Activated T-cell treated with anti-CD3 and anti-CD28 coated beads for 24 hours (primary cell): ENCODE results near the gene NEK7.
"Not testable (repeated sequence)": the region's sequence is repeated elsewhere in the genome, so short reads cannot be mapped to it uniquely, and the experiment has no call there.

Experiments
- DNase-seq: peaks from one replicate; pipeline ENCODE4 v3.0.0-alpha.2; 2020; ENCODE audit warnings: low read depth

Gene NEK7

DNA sequence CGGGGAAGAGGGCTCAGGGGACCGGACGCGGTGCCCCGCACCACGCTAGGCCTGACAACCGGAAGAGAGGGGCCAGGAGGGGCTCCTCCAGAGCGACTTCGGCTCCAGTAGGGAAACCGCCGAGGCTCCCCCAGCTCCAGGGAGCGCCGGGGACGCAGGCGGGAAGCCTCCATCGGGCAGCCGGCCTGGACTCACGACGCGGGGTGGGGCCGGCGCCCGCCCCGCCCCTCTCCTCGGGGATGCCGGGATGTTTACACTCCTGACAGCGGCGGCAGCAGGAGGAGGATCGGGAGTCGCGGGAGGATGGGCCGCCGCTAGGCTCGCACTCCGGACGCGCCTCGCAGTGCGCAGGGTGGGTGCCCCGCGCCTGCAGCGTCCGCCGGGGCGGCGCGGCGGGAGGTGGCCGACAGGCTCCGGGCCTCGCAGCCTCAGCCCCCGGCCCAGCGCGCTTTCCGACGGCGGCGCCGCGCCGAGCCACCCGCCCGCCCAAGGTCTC is at the start of gene NEK7:
Gene NEK7, plus strand, starts transcription at position 254 of the 496 bp plus-strand sequence. CDS start 75,583 bp downstream, outside the sequence.
- peak; percentile 58 for DNase-seq

DNA sequence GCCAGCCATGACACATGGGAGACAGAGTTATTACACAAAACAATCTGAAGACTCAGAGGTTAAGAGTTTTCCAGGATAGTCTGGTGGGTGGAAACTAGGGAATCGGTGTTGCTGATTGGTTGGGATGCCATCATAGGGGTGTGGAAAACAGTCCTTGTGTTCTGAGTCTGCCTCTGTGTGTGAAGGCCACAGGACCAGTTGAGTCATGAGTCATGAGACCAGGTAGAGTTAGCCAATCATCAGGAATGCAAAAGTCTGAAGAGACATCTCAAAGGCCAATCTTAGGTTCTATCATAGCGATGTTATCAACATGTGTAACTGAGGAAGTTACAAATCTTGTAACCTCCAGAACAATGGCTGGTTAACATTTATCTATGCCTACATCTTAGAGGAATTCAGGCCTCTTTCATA is 49.7 kb upstream of the NEK7 start:
- no peak for DNase-seq

DNA sequence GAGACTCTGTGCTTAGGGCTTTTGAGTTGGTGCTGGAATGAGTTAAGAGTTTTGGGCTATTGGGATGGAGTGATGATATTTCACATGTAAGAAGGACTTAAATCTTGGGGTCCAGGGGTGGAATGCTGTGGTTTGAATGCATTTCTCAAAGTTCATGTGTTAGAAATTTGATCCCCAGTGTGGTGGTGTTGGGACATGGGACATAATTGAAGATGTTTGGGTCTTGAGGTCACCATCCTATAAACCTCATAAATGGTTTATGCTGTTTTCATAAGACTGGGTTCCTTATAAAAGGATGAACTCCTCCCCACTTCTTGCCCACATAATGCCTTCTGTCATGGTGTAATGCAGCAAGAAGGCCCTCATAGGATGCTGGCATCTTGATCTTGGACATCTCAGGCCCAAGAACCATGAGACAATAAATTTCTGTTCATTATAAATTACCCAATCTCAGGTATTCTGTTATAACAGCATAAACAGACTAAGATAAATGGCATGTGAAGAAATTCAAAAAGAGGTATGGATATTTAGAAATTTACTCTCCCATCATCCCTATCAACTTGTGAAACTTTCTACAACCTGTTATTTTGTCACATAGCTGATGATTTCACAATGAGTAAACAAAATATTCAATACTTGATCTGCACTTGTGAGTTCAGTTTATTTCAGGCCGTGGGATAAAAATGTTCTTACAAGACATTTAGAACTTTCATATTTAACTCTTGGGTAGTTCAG is 48.0 kb upstream of the NEK7 start:
- no peak for DNase-seq

DNA sequence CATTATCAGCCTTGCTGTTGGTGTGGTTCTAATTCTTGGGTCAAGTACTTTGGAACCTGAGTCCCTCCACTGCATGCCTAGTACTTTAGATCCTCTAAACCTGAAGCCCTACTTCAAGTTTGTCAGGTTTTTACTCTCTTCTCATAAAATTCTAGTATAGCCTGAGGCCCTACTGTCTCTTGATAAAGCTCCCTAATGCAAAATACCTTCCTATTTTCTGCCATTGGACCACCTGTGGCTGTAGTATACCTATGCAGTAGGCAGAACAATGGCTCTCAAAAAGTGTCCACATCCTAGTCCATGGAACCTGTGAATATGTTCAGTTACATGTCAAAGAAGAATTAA is 47.5 kb upstream of the NEK7 start:
- DNase-seq = no peak

DNA sequence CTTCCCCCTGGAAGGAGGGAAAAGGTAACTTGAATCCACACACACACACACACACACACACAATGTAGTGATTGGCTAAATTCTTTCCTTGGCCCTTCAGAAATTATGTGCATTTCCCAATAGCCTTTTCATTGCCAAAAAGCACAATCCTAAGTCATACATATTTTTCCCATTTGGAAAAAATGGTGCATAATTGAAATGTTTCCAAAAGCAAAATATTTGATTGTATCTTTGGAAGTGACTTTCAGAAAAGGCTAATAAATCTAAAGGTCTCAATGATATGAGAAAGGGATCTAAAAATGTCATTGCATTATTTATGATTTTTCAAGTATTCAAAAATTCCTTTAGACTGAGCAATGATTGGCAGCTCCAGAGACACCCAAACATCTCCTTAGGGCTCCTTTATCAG is 43.5 kb upstream of the NEK7 start:
- no peak for DNase-seq

DNA sequence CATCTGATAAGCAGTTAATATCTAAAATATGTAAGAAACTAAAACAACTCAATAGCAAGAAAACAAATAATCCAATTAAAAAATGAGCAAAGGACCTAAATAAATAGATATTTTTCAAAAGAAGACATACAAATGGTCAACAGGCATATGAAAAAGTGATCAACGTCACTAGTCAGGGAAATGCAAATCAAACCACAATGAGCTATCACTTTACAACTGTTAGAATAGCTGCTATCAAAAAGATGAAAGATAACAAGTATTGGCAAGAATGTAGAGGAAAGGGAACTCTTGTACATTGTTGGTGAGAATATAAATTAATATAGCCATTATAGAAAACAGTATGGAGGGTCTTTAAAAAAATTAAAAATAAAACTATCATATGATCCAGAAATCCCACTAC is 40.7 kb upstream of the NEK7 start:
- no peak for DNase-seq

DNA sequence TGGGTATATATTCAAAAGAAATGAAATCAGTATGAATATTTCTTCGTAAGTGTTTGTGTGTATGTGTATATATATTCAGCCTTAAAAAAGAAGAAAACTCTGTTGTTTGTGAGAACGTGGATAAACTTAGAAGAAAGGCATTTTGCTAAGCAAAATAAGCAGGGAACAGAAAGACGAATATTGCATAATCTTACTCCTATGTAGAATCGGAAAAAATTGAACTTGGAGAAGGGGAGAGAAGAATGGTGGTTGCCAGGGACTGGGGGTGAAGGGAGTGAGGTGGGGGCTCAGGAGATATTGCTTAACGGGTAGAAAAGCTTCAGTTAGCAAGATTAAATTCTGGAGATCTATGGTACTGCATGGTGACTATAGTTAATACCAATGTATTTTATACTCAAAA is 40.3 kb upstream of the NEK7 start:
- DNase-seq = no peak

DNA sequence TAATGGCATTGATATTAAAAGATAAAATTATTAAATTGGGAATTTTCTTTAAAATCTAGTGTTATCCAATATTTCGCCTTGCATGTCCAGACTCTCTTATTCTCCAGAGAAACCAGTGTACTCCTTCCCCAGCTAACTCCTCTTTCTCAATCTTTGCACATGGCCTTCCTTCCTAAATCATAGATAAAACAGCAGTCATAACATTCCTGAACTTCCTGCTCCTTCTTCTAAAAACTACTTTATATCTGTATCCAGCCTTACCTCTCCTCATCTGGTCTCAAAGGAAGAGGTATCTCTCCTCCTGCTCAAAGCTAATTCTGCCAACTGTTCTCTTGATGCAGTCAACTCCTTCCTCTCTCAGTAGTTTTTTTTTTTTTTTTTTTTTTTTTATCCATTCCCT is 39.5 kb upstream of the NEK7 start:
- DNase-seq = no peak

DNA sequence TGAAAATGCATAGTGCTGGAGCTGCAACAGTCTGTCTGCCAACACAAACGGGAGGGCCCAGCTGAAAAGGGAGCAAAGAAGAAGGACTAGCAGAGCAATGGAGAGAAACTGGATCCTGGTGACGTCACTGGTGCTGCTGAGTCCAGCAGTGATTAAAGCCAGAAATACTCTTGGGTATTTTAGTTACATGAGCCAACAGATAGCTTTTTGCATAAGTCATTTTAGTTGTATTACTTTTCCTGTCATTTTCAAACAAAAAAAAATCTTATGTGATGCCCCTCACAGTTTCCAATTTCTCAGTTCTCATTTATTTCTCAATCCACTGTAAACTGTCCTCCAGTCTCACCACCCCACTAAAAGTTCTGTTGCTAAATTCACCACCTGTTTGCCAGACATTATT is 38.7 kb upstream of the NEK7 start:
- DNase-seq = no peak

DNA sequence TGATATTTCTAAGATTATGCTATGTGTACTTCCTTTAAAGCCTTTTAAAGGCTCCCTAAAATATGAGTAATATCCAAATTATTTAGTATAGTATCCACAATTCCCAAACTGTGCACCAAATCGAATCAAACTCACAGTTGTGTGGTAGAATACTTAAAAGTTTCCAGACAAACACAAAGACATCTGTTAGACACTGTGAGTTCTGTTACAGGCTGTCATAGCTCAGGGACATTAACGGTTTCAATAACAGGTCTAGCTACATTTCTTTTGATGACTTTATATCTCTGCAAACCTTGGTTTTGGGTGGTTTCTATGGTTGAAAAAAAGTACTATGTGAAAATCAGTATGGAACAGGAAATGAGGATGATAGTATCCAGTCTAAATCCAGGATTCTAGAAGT is 36.9 kb upstream of the NEK7 start:
- DNase-seq = no peak

DNA sequence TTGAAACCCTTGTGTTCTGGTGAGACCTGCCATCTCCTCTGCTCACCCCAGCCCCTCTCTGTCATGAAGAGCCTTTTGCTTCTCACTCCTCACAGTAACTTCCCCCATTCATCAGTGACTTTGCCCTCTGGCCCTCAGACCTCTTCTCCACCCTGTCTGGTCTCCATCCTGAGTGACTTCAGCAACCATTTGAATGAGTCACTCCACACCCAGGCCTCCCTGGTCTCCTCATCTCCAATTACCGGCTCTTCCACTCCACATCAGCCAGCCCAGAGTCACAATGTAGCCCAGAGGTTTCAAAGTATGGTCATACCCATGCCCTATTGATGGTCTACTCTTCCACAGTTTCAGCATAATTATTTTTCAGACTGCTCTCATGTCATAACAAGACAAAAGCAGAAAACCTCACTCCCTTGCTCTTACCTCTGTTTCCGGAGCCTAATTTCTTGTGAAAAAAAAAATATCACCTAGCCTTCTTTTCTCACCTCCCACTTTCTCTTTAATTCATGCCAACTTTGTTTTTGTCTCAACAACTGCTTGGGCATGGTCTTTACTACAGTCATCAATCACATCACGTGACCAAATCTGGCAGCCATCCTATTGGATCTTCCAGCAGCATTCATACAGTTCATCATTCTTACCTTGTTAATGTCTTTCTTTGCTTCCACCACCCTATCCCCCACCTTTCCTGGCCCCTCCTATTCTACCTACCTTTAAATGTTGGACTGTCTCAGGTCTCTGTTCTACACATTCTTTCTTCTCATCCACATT is 35.6 kb upstream of the NEK7 start:
- no peak for DNase-seq

DNA sequence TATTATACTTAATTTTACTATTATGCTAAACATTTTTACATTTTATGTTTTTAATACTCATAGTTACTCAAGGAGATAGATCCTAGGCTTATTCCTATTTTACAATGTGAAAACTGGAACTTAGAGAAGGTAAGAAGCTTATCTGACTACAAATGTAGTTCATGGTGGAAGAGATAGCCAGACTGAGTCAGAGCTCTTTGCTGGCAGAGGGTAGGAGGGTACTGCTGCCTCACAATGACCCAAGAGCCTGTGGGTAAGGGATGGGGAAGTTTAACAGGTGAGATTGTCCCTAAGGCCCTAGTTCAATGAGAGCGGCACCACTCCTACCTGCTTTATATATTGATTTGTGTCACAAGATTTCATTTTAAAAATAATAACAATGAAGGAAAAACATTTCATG is 34.1 kb upstream of the NEK7 start:
- no peak for DNase-seq

DNA sequence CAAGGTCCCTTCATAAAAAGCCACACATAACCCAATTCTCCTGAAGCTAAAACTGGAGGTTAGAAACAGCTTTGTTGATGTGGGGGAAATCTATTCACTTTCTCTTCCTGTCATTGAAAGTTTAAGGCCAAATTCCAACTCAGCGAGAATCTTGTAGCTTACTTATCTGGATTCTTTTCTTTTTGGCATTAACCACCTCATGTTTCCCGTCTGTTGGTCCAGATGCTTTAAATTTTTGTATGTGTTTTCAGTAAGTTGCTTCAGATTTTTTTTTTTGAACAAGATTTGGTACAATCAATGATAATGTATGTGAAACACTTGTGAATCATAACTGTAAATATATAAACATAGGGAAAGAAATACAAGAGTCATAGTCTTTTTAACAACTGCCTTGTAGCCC is 33.7 kb upstream of the NEK7 start:
- no peak for DNase-seq

DNA sequence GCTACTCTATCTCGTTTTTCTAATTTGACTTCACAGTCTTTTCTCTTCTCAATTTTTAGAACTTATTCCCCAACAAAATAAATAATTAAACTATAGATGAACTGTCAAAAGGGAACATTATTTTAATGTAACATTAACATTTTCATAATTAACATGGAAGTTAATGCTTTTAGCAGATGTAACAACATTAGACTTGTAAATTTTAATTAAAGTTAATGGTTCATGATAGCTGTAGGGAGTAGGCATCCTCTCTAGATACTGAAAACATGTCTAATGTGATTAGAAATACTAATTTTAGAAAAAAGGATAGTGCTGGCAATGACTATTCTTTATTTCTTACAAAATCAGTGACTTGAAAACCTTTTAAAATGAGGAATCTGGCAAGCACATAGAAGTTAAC is 32.1 kb upstream of the NEK7 start:
- DNase-seq = no peak

DNA sequence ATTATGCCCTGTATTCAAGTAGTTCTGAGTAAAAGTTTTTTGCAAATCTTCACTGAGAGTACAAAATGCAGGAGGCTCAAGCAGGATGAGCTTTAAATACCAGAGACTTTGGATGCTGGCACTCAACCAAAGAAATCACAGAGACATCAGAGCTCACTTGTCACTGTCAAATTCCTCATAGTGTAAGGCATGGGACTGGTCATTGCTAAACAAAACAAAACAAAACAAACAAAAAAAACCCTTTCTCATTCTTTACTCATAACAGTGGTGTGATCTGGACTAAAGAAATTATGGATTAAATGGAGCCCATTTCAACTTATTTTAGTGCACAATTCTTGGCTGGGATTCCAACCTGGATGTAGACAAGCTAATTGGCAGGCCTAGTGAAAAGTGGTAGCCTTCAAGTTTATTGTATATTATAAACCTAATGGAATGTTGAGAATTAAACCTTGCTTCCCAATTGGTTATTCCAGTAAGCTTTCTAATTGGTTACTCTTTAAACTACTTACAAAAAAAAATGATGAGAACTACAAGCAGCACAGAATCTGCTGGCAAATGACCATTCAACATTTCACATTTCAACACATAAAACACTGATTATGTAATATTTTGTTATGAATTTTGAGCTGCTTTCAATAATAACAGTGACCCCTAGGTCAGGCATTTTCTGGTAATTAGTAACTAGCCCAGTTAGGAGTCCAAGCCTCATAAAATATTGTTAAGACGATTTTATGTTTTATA is 30.6 kb upstream of the NEK7 start:
- no peak for DNase-seq

DNA sequence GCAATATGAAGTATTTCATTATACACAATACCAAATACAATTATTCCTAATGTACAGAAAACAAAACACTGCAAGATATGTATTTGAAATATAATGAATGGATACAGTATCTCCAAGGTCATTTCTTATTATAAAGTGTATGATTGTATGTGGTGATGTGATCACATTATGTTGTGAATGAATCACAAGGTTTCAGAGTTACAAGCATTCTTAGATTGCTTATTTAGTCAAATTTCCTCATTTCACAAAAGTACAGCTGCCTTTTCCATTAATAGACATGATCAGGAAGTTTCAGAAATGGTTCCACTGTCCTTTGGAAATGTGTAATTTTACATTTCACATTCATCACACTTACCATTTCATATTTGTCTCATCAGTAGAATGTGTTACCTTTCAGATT is 28.3 kb upstream of the NEK7 start:
- no peak for DNase-seq

DNA sequence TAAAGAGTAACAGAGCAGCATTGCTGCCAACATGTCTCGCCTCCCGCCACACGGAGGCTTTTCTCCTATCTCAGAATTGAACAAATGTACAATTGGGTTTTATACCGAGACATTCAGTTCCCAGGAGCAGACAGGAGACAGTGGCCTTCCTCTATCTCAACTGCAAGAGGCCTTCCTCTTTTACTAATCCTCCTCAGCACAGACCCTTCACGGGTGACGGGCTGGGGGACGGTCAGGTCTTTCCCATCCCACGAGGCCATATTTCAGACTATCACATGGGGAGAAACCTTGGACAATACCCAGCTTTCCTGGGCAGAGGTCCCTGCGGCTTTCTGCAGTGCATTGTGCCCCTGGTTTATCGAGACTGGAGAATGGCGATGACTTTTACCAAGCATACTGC is 26.7 kb upstream of the NEK7 start:
- not testable (repeated sequence) for DNase-seq

DNA sequence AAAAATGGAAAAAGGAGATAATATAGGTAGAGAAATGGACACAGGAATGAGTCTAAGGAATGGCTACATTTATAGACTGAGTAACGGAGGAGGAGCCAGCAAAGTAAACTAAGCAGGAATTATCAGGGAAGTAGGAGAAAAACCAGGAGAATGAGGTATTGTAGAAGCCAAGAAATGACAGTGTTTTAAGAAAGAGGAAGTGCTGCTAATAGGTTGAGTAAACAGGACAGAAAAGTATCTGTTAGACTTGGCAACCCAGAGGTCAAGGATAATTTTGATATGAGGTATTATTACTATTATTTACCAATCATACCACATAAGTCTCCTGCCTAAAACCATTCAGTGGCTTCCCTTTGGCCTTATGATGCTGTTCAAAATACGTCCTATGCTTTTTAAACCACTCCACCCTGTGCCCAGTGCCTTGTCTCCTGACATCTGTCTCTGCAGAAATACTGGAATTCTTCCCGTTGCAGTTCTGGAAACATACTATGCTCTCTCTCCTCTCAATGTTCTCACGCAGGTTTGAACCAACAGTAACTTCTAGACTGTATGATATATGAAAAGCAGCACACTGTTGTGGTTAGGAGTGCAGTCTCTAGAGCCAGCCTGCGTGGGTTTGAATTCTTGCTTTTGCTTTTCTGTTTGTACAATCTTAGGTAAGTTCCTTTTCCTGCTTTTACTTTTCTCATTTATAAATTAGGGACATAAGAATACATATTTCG is 24.6 kb upstream of the NEK7 start:
- no peak for DNase-seq

DNA sequence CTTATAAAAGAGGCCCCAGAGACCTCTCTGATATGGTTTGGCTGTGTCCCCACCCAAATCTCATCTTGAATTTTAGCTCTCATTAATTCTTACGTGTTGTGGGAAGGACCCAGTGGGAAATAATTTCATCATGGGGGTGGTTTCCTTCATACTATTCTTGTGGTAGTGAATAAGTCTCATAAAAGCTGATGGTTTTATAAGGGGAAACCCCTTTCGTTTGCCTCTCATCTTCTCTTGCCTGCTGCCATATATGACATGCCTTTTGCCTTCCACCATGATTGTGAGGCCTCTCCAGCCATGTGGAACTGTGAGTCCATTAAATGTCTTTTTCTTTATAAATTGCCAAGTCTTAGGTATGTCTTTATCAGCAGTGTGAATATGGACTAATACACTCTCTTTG is 22.5 kb upstream of the NEK7 start:
- DNase-seq = no peak

DNA sequence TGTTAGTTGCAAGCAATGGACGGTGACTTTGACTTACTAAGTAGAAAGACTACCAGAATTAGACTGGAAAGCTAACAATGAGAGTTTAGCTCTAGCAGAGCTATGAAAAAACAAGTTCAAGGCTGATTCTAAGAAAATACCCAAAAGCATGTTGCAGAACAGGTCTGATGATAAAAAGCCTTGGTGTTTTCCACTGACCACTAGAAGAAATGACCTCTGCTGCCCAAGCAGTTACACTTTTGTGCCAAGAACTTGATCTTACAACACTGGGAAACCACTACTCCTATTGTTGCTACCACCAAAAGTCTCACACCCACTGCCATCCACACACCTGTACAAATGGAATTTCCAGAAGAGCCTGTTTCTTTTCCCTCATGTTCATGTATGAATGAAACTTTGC is 21.4 kb upstream of the NEK7 start:
- no peak for DNase-seq

DNA sequence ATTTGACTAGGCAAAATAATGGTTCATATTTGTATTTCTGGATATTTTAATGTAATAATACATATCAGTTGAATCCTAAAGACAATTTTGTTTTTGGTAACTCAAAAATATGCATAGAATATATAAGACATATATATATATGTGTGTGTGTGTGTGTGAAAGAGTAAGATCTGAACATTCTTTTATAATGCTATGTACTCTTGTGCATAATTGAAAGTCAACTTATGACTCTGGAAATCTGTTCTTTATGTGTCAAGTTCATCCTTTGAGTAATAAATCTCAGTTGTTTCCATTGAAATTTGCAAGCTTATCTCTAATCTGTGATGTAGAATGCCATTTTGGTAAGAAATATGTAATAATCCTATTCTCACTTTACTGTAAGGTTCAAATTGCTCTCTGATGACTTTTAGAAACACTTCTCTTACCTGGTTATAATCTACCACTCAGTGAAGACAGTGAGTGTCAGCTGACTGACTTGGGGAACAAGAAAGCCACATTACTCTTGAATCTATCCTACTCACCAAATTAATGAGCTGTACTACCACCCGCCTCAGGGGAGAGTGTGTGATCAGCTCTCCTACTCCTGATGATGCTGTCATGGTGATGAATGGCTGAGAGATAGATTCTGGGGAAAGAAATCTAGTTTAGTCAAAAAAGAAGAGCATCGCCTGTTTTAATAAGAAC is 15.0 kb upstream of the NEK7 start:
- DNase-seq = no peak

DNA sequence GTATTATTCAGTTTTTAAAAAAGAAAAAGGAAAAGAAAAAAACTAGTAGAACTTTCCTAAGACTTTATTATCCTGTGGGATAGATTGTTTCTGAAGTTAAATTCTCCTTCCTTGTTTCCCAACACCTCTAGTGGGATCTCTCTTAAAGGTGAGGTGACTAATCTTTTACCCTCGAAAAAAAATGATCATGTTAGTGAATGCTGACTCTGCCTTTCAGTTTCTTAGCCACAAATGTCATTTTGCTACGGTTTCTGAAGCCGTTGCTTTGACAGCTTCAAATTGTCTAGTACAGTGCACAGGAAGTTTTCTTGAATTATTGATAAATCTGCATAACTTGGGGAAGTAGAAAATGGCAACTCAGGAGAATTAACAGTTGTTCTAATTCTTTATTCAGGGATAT is 13.0 kb upstream of the NEK7 start:
- DNase-seq = no peak
